NCI-H2171 treated with DMSO at 0.1 percent for 48 hours (cell line): ENCODE data around the gene NCLN.
"Not testable (repeated sequence)": the region's sequence is repeated elsewhere in the genome, so short reads cannot be mapped to it uniquely, and the experiment has no call there.

Experiments
- DNase-seq: peaks from one replicate; lab custom pipeline; 2025; lab: John Stamatoyannopoulos, UW

The NCLN gene

DNA sequence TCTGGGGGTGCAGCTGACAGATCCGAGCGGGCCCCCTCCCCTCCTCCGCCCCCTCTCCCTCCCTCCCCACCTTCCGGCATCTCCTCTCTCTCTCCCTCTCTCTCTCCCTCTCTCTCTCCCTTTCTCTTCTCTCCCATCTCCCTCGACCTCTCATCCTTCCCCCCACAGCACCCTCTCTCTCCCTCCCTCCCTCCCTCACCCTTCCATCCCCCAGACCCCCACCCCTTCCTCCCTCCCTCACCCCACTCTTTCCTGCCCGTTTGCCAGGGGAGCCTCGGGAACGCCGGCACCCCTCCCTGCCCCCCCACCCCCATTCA, 39.4 kb downstream of the NCLN start:
- peak; percentile 62 for DNase-seq

DNA sequence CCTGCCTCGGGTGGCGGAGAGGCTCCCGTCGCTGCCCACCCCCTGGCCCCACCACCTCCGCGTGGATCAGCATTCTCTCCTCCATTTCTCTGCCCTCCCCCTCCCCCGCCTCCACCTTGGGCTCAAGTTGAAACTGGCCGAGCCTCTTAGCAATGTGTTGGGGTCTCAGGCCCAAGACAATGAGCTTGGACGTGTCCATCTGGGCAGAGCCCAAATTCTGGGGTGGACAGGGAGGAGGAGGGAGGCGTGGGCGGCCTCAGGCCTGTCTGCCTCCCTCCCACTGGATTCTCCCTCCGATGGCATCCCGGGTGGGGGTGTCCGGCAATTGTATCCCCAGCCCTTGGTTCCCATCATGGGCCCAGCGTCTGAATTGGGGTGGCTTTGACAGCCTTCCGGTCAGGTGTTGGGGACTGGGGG, 40.0 kb downstream of the NCLN start:
- DNase-seq, result no peak

DNA sequence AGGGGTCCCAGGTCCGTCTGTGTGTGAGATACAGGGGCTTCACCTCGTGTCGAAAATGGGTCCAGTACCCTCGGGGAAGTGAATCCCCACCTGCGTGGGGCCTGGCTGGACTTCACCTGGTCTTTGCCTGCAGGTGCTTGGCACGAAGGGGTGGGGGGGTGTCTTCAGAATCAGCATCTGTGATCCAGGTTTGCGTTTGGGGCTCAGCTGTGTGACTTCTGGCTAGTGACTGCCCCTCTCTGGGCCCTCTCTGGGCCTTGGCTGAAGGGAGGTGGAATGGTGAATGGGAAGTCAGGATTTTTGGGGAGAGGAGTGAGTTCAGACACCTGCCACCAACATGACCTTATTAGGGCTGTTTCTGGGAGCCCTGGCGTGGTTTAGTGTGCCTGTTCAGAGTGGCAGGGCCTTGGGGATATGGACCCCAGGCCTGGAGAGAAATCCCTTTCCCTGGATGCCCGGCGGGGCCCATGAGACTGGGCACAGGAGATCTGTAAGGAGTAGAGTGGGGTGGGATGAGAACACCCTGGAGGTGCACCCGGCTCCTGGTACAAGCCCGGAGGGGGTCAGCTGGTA, 41.4 kb downstream of the NCLN start:
- DNase-seq, result no peak

- DNase-seq, result no peak
These were observed 43.6 kb downstream of the NCLN start for GRCh38 chr19:3229346-3229743.

- no peak for DNase-seq
These were observed 44.3 kb downstream of the NCLN start for GRCh38 chr19:3229888-3230496.

- DNase-seq, result no peak
These were observed 45.6 kb downstream of the NCLN start for GRCh38 chr19:3231288-3231687.

- DNase-seq, result no peak
These were observed 47.4 kb downstream of the NCLN start for GRCh38 chr19:3233116-3233515.

DNA sequence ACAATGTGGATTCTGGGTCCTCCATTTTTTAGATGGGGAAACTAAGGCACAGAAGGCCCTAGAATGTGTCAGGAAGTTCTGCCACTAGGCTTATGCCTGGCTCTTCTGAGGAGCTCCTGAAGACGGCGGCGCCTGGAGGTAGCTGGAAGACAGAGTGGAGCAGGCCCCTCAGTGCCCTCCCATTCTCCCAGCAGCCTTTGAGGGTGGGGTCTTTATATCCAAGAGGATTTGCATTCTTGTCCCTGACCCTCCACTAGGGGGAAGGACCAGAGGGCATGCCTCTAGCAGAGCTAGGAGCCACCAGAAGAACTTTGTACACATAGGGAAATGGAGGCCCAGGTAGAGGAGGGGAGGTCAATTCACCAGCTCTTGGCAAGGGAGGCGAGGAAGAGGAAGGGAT, 48.1 kb downstream of the NCLN start:
- no peak for DNase-seq

DNA sequence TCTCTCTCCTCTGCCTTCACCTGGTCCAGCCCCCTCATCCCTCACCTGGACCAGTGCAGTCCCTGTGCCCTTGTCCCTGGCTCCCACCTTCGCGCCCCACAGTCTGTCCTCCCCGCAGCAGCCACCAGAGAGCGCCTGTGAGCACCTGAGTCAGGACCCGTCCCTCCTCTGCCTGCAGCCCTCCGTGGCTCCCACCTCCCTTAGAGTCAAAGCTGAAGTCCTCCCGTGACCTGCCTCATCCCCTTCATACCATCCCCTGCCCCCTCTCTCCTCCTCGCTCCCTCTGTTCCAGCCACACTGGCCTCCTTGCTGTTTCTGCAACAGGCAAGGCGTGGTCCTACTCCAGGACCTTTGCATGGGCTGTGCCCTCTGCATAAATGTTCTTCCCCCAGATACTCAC, 49.1 kb downstream of the NCLN start:
- no peak for DNase-seq

GRCh38 chr19:3235604-3236003, 49.9 kb downstream of the NCLN start:
- DNase-seq, result not testable (repeated sequence)

DNA sequence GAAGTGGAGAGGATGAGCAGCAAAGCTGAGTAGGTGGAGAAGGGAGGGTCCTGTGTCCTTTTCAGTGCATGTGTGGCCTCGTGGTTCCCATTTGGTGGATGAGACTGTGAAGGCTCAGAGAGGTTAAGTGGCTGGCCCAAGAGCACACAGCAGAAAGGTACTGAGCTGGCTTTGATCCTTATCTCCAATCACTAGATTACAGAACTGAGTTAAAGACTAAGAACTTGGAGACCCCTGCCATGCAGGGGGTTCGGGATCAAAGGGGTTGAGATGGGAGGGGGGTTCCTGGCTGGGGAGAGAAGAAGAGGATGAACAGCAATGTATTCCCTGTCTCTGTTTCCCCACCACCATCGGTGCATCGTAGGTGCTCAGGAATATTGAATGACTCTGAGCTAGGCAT, 50.5 kb downstream of the NCLN start:
- DNase-seq, result no peak

DNA sequence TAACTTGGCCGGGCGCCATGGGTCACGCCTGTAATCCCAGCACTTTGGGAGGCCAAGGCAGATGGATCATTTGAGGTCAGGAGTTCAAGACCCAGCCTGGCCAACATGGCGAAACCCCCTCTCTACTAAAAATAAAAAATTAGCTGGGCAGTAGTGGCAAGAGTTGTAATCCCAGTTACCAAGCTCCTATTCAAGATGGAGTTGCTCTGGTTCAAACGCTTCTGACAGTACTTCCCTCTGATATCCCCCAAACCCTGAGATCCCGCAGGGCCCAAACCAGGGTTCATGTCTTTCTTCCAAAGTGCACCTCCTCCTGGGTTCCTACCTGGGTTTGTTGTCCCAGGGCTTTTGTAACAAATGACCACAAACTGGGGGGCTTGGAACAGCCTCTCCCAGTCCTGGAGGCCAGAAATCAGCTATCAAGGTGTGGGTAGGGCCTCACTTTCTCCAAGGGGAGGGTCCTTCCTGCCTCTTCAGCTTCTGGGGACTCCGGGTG, 52.4 kb downstream of the NCLN start:
- DNase-seq, result no peak

GRCh38 chr19:3239367-3239766, 53.6 kb downstream of the NCLN start:
- DNase-seq, result no peak

DNA sequence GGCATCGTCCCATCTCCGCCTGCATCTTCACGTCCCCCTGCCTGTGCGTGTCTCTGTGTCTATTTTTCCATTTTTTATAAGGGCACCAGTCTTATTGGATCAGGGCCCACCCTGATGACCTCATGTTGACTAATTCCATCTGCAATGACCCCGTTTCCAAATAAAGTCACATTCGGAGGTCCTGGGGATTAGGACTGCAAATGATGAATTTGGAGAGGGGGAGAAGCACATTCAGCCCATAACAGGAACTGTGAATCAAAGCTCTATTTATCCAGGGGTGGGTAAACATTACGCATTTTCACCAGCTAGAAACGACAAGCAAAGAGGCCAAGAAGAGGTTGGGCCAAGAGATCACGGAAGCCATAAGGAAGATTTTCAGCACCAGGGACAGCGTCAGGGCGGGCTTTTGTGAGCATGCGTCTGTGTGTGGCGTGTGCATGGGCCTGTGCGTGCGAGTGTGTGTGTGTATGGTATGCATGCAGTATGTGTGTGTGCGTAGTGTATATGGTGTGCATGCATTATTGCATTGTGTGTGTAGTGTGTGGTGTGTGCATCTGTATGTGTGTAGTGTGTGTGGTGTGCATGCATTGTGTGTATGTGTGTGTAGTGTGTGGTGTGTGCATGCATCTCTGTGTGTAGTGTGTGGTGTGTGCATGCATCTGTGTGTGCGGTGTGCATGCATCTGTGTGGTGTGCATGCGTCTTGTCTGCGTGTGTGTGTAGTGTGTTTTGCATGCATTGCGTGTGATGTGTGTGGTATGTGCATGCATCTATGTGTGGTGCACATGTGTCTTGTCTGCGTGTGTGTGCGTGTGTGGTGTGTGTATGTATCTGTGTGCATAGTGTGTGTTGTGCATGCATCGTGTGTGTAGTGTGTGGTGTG, 58.3 kb downstream of the NCLN start:
- DNase-seq, result no peak

DNA sequence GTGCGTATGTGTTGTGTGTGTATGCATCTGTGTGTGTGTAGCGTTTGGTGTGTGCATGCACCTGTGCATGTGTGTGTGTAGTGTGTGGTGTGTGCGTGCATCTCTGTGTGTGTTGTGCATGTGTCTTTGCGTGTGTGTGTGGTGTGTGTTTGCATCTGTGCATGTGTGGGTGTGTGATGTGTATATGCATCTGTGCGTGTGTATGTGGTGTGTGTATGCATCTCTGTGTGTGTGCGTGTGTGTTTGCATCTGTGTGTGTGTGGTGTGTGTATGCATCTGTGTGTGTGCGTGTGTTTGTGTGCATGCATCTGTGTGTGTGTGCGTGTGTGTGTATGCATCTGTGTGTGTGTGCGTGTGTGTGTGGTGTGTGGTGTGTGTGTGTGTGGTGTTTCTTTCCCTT, 59.3 kb downstream of the NCLN start:
- no peak for DNase-seq

DNA sequence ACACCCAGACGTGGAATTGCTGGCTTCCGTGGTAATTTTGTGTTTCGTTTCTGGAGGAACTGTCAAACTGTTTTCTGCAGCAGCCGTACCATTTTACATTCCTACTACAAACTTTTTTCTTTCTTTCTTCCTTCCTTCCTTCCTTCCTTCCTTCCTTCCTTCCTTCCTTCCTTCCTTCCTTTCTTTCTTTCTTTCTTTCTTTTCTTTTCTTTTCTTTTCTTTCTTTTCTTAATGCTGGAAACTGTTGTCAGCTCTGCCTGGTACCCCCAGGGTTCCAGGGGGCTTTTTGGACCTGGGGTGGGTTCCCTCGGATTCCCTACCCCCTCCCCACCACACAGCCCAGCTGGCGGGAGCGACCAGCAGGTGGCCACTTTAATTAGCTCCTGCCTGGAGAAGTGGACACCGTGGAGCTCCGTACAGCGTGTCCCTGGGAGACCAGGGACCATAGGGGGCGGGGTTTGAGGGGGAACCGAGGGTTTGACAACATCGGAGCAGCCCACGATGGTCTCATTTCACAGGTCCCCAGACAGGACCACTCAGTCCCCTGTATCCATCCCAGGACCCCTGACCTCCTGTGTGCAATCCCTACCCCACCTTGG, 63.1 kb downstream of the NCLN start:
- DNase-seq, result no peak

DNA sequence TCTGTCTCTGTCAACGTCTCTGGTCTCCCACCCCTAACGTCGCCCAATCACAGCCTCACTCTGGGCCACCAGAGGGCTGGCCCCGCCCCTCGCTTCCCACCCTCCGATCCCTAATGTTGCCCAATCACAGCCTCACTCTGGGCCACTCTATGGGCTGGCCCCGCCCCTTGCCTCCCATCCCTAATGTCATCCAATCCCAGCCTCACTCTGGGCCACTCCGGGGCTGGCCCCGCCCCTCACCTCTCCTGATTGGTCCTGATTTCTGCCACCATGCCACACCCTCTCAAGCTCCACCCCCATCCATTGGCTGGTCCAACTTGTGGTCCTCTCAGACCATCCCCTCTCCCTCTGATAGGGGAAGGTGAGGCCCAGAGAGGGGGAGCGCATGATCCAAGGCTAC, 63.7 kb downstream of the NCLN start:
- DNase-seq, result no peak

DNA sequence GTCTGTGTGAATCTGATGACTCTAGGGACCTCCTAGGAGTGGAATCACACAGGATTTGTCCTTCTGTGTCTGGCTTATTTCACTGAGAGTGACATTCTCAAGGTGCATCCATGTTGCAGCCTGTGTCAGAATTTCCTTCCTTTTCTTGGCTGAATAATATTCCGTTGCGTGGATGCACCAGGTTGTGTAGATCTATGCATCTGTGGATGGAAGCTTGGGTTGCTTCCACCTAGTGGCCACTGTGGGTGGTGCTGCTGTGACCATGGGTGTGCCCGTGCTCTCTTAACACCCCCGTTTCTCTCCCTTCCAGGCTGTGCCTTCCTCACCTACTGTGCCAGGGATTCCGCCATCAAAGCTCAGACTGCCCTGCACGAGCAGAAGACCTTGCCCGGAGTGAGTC, 64.9 kb downstream of the NCLN start:
- DNase-seq, result no peak

DNA sequence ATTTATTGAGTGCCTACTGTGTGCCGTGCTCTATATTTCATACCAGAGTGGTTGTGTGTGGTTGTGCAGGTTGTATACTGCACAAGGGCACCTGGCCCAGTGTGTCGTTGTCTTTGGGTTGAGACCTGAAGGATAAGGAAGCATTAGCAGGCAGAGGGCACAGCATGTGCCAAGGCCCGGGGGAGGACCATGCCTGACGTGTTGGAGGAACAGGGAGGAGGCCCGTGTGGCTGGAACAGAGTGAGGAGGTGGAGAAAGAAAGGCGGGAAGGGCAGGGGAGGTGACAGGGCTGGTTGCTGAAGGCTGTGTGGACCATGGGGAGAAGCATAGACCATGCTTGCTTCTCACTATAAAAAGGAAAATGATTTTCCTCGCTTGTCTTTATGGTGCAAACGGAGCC, 65.5 kb downstream of the NCLN start:
- no peak for DNase-seq

DNA sequence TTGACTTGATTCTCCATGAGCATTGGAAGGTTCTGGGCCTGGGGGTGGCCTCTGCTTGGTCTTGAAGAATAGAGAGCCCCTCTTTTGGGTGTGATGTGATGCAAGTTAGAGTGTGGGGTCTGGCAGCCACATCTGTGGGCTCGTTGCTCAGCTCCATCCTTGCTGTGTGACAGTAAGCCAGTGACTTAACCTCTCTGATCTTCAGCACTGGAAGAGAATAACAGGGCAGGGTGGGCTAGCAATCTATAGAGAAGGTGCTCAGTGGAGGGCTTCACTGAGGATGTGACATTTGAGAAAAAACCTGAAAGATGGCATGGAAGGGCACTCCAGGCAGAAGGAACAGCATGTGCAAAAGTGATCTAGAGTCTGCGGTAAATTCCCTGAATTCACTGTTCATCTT, 66.9 kb downstream of the NCLN start:
- DNase-seq, result no peak

DNA sequence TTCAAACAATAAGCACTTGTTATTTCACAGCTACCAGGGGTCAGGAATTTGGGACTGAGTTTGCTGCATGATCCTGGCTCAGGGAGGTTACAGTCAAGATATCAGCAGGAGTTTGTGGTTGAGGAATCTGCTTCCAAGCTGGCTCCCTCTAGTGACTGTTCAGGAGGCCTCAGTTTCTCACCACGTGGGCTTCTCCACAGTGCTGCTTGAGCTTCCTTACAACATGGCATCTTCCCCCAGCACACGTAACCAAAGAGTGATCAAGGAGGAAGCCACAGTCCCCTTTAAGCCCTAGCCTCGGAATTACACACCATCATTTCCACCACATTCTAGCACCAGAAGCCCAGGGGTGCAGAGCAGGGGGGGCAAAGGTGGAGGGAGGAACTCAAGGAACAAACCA, 67.5 kb downstream of the NCLN start:
- no peak for DNase-seq

- DNase-seq, result no peak
These were observed 68.8 kb downstream of the NCLN start for GRCh38 chr19:3254520-3254919.

GRCh38 chr19:3257071-3257470, 71.3 kb downstream of the NCLN start:
- no peak for DNase-seq
